ENCODE results near the gene ACTN4.

ACTN4 gene

DNA sequence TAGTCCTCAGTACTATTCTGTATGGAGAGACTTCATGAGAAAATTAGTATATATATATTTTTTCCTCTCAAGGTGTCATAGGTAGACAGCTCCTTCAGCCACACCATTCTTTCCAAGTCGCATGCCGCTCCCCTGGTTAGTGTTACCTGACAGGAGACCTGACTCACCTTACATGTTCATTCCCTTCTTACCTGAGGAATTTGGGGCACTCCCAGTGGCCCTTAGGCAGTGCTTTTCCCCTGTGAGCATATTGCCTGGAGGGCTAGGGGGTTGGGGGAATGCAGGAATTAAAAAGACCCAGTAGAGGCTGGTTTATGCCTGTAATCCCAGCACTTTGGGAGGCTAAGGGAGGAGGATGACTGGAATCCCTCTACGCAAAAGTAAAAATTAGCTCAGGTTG, 9.0 kb upstream of the ACTN4 start:
- no peak for DNase-seq

DNA sequence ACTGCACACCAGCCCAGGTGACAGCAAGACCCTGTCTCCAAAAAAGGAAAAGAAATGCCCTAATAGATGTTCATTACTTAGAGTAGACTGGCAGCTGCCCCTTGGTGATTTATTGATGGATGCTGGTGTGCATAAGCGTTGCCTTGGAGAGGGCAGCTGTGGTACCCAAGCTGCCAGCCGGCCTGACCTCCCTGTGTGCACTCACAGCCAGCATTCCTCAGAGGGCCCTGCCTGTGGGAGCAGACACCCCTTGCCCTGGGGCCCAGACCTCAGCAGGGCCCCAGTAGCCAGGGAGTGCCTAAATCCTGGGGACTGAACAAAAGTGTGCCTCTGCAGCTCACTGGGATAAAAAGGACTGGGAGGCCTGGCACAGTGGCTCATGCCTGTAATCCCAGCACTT, 7.8 kb upstream of the ACTN4 start:
- no peak for DNase-seq

DNA sequence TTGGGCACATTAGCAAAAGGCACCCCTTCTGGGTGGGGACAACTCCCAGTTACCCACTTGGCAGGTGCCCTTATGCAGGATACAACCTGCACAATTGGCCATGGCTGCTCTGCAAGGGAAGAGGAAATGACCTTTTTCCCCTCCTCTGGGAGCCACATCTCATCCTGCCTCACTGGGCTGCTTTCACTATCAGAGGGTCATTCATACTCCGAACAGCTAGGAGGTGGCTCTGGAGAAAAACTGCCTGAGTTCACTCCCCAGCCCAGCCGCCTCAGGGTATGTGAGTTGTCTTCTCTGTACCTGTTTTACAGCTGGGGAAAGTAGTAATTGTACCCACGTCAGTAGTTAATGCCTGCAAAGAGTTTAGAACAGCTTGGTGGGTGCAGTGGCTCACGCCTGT, 7.1 kb upstream of the ACTN4 start:
- DNase-seq: no peak

DNA sequence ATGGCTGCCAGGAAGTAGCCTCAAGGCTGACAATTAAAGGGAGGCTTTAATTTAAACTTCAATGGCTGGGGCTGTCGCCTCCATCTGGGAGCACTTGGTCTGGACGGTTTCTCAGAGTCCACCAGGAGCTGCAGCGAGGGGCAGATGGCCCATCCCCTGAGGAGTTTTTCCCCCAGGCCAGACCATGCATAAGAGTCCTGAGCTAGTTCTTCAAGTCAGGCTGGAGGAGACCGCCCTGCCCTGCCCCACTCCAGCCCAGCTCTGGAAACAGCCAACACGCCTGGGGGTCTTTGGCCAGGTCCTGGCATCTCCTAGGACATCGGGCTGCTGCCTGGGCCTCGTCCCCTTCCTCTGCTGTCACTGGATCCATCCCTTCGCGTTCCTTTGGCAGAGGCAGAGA, 5.3 kb upstream of the ACTN4 start:
- DNase-seq: no peak

DNA sequence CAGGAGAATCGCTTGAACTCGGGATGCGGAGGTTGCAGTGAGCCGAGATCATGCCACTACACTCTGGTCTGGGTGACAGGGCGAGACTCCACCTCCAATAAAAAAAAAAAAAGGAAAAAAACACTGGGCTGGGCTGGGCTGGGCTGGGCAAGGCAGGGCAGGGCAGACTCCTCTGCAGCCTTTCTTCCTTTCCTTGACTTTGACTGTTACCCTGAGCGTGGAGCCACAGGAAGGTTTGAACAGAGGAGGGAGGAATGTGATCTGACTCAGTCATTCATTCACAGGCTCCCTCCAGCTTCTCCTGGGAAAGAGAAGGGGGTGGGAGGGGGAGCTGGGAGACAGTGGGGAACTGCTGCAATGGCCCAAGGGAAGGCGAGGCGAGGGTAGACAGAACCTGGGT, 2.7 kb upstream of the ACTN4 start:
- no peak for DNase-seq

DNA sequence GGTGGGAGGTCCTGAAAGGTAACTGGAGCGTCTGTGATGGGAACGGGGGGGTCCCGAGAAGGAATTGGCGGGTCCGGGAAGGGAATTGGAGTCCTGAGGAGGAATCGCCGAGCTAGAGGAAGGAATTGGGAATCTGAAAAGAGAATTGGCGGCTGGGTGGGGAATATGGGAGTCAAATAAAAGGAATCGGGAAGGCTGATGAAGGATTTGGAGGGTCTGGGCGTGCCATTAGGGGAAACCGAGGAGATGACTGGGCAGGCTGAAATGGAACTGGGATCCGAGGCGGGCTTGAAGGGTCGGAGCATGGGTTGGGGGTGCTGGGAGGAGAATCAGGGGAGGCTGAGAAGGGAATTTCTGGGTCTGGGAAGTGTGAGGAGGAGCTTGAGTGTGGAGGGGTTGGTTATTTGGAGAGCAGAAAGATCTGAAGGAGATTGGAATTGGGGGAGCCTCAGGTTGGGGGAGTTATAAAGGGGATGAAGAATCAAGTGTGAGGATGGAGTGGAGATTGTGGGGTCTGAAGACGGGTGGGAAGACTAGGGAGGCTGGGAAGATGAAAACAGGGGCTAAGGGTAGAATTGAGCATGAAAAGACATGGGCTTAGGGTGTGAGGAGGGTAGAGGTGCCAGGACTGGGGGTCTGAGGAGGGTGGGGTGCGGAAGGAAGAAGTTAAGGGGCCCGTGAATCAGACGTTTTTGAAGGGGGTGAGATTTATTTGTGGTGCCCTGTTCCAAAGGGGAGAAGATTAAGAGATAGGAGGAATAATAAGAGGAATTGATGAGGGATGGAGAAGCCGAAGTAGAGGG, 718 bp downstream of the ACTN4 start:
- DNase-seq: no peak

DNA sequence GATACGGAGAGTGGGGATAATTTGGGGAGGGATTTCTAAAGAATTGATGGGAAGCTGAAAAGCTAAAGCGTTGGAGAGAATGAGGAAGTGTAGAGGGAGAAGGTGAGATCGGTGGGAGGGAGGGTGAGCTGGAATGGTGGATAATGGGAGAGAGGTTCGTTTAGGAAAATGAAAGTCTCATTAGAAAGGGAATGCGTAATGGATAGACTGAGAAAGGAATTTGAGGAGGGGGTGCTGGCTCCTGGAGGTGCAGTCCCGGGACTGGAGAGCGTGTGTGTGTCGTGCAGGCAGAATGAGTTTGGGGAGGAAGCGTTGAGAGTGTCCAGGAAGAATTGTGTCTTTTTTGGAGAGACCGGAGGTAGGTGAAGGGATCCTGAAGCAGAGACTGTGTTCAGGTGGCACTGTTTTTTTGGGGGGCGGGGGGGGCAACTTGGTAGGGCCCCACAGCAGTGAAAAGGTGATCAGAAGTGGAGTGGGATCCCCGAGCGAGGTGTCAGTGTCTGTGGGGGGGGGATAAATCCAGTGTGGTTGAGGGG, 1.4 kb downstream of the ACTN4 start:
- DNase-seq: no peak

DNA sequence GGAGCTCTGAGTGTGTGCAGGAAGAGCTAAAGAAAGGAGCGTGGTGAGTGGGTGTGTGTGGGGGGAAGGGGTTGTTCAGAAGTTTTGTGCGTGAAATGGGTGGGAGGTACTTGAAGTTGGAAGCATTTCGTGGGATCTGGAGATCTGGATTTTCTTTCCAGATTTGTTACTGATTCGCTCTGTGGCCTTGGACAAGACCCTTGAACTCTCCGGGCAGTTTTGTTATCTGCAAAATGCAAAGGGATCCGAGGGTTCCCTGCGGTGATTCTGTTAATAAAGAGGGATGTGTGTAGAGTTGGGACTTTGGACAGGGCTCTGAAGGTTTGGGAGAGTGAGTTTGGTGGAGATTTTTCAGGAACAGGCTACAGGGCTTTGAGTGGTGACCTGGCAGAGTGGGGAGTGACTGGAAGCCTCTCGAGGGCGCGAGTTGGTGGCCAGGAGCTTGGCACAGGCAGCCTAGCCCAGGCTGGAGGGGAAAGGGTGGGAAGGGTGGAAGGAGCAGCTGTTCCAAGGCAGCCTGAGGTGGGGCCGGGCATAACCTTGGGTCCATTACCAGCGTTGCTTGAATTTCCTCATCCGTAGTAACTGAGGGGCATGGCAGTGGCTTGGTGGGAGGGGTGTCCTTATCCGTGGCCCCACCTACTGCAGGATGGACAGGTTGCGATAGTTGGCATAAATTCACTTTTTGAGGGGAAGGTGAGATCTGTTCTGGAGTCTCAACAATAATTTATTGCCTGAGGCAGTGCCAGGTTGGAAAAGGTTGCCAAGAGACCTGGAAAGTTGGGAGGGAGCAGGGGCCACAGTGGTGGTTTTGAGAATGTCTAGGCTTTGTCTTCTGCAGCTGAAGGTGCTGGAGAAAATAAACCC, 2.1 kb downstream of the ACTN4 start:
- DNase-seq: no peak

DNA sequence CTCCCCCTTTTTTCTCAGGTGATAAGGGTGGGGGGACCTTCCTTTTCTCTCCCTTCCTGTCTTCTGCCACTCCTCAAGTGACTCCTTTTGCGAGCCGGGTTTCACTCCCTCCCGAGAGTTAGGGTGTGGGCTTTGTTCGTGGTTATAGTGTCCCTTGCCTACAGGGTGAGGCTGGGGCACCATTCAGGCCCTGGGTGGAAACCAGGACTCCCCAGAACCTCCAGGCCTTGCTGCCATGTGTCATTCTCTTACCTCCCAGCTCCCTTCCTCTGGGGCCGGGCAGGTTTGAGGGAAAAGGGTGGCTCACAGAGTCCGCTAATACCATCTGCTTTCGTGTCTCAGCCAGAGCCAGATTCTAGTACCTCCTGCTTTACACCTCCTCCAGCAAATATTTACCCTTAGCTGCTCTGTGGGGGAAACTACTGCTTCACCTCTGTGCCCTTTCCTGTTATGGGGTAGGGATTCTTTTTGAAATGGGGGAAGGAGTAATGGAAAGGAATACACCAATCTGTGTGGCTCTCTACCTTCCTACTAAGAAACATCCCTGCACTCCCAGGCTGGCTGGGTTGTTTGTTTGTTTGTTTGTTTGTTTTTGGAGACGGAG, 2.8 kb downstream of the ACTN4 start:
- DNase-seq: no peak

DNA sequence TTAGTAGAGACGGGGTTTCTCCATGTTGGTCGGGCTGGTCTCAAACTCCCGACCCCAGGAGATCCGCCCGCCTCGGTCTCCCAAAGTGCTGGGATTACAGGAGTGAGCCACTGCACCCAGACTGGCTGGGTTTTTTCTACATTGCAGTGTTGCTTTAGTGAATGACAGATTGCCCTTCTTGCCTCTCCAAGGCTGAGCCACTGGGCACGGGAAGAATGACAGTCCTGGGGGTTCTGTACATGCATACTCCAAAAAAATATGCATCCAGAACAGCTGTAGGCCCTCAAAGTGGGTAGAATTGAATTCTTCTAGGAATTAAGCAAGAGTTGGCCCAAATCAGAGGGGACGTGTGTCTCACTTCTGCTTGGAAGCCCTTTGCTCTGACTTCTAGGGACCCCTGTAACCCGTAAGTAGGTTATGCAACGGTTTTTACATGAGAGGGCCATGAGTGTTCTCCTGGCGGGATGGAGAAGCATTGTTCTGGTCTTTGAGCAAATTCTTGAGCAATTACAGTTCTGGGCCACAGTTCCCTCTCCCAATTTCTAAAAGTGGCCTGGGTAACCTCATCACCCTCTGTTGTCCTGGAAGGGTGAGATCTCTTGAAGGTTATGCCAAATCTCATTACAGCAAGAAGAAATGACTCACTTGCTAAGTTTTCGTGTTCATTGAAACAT, 3.6 kb downstream of the ACTN4 start:
- DNase-seq: no peak

DNA sequence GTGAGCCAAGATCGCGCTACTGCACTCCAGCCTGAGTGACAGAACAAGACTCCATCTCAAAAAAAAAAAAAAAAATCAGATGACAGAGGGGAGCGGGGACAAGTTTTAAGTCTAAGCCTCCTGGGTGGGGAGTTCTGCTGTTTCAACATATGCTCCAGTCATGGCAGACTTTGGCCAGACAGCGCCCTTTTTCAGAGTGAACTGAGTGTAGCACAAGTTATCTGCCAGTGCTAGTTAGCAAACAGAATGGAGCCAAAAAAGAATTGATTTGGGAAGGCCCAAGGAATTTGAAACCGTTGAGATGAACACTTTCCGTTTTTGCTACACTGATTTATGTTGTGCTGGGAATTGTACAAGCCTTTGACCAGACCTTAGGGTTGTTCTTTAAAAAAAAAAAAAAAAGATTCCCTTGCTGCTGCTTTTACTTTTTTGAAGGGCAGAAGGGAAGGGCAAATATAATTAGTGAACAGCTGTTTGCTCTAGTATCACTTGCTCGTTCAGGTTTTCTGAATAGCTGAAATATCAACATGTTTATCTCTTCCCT, 5.7 kb downstream of the ACTN4 start:
- no peak for DNase-seq

DNA sequence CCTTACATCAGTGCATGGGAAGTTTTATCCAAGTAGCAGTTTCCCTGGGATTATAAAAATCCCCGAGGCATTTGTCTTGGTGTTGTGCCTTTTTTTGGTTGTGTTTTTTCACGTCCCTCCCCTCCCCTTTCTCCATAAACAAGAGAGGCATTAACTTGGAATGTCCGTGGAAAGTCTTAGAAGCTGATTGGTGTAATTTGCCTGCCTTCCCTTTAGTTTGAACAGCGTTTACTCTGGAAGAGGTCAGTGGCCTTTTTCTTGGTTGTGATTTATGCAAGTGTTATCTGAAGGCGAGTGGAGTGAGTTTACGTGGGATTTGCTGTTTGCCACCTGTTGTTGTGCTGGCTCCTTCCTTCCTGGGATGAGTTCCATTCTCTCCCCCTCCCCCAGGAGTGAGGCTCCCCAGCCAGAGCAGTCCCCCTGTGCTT, 7.2 kb downstream of the ACTN4 start:
- no peak for DNase-seq

DNA sequence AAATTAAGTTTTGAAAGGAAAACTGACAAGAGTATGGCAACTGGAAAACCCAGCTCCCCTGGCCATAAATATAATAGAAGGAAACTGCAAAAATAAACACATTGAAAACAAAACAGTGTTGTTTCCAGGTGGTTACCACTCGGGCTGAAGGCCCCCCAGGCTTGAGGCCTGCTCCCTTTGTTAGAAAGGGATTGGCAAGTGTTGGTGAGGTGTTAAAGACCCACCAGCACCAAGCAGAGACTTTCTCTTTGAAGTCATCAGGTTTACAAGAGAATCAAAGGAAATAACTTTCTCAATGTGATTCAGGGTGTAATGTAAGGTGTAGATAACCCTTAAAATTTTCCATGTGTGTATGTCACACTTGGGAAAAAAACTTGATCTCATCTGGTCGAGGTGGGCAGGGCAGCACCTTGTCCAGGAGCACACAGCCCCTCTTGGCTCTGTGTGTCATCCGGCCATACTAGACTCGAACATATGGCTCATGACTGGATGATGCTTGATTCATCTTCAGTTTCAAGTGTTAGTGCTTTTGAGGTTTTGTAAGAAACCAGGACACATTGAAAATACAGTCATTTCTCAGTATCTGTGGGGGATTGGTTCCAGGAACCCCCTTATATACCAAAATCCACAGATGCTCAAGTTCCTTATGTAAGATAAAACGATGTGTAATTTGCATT, 7.8 kb downstream of the ACTN4 start:
- DNase-seq: no peak

DNA sequence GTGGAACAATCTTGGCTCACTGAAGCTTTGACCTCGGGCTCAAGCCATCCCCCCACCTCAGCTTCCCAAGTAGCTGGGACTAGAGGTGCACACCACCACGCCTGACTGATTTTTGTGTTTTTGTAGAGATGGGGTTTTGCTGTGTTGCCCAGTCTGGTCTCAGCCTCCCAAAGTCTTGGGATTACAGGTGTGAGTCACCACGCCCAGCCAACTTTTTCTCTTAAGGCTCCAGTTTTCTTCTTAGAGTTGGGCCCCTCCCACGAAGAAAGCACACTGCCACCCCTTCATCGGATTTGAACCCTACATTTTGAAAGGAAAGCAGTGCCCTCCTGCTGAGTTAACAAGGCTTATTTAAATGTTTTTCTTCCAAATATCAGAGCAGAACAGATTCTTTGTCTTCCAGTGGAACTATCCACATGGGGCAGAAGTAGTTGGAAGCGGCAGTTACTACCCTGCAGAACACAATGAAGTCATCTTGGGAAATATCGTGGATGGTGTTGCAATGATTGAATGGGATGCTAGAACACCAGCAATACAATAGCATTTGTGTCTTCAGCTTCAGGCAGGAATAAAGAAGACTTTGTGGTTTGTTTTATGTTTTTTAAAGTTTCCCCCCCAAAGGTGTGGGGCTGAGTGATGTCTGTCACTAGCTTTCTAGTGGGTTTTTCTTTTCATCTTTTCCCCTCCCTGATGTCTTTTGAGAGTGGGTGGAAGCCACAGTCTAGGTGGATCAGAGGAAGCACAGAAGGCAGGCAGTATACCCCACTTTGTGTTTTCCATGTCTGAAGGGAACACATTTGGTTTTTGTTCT, 8.9 kb downstream of the ACTN4 start:
- no peak for DNase-seq

DNA sequence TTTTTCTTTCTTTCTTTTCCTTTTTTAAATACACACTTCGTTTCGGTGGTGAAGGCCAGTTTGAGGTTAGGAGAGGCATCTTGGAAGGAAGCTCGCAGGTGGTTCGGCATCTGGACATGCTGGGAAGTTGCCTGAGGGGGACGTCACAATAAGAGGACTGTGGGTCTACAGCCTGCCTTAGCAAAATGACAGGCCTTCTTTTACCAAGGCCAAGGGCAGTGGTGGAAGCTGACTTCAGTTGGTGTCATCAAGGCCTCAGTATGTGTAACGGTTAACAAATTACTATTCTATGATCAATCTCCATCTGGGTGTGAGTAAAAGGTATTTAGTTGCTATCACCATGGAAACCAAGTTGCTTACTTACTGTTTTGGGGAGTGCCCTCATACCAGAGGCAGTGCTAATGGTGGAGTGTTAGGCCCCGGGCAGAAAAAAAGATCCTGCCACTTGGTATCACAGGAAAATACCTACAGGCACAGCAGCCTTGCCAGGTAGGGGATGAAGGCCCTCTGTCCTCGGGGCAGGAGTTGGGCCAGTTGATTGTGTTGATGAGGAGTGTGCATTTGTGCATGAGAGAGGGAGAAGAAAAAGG, 10.3 kb downstream of the ACTN4 start:
- DNase-seq: no peak

DNA sequence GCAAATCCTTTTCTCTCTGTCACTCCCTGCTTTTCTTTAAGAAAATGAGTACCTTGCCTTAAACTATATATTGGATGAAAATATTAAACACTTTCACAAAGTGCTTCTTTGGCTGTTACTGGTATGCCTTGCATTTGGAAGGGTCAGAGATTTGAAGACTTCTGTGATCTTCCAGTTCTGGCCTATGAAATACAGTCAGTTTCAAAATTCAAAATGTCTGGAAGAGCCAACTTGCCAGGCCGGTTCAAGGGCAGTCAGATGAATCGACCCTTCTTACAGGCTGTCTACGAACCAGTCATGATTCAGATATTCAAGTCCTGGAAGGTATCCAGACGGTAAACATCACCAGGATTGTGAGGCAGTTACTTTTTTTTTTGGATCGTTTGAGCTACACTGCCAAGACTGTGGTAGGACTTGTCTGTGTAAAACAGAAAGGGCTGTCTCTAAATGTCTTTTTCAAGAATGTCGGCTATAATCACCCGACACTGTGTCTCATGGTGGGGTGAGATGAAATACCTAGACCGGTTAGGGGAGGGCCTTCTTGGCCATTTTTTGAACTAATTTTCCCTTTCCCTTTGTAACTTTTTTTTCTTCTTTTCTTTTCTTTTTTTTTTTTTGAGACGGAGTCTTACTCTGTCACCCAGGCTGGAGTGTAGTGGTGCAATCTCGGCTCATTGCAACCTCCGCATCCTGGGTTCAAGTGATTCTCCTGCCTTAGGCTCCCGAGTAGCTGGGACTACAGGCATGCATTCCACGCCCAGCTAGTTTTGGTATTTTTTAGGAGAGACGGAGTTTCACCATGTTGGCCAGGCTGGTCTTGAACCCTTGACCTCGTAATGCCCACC, 11.2 kb downstream of the ACTN4 start:
- no peak for DNase-seq

DNA sequence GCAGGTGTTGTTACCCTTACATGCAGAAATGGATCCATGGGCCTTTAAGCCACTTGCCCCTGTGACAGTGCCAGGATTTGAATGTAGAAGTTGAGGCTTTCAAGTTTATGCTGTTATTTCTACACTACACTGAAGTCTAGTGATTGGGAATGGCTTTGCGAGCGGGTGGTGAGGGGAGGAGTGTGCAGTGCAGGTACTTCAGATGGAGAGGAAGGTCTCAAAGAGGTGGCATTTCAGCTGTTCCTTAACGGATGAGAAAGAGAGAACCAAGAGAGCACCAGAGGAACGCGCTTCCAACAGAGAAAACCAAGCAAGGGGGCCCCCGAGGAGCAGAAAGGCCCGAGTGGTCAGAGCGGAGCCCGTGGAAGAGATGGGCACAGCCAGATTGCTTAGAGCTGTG, 13.3 kb downstream of the ACTN4 start:
- DNase-seq: no peak

DNA sequence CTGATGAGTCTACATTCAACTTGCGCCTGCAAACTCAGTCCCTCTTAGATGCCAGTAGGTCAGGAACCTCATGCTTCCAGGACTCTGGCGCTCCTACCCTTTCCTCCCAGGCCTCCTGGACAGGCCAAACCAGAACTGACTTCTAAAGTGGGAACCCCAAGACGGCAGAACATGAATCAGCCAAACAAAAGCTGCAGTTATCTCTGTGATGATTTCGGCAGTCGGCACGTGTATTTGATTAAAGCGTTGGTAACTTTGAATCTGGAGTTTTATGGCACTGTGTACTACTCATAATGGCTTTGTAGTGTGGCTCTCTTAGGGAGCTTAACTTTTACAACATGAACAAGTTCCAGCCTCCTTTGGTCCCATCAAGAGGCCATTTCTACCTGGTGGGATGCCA, 13.7 kb downstream of the ACTN4 start:
- DNase-seq: no peak

DNA sequence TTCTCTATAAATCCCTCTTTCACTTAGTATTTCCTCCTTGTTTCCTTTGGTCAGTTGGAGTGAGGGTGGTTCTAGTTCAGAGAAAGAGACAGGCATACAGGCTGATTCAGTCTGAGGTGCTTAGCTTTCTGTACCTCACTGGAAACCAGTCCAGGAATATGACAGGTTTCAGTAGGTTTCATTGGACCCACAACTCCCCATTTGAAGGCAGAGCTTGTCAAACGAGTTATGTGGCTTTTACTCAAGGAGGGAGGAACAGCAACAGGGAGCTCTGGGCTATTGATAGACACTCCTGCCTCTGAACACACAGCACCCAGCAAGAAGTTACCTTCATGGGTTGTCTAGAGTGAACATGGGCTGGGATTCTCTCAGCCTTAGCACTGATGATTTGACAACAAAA, 14.5 kb downstream of the ACTN4 start:
- DNase-seq: no peak
